LNCaP clone FGC (cell line): Measurements from ENCODE around the gene RARS1.

Experiments
- DNase-seq: peaks from one replicate; pipeline ENCODE4 v3.0.0-alpha.2; 2011; ENCODE audit warnings: low read depth
- H3K4me3 ChIP-seq: 2 replicates; pipeline ENCODE4 v1.5.1; 2011; ENCODE audit warnings: mild to moderate bottlenecking, low read depth, low read length, control low read depth
- CTCF ChIP-seq: IDR thresholded peaks from 2 replicates; pipeline ENCODE4 v1.5.1; 2012; ENCODE audit warnings: mild to moderate bottlenecking; ENCODE audit not compliant: control insufficient read depth, insufficient read depth; ENCODE audit errors: extremely low read depth

The RARS1 gene

GRCh38 chr5:168464641-168465040 lies 21.6 kb upstream of the RARS1 start:
- no peak overlapping the region for H3K4me3 ChIP-seq
- DNase-seq, result no peak
- TF ChIP-seq CTCF, result no peak

GRCh38 chr5:168467755-168468330 lies 18.4 kb upstream of the RARS1 start:
- DNase-seq, result no peak
- no peak for TF ChIP-seq CTCF

GRCh38 chr5:168468836-168469235 lies 17.4 kb upstream of the RARS1 start:
- H3K4me3 ChIP-seq, result no peak overlapping the region
- no peak for TF ChIP-seq CTCF
- DNase-seq, result no peak

More at GRCh38 chr5:168467755-168468330, 18.4 kb upstream of the RARS1 start:
- H3K4me3 ChIP-seq, result no peak overlapping the region

GRCh38 chr5:168469816-168470215 lies 16.5 kb upstream of the RARS1 start:
- H3K4me3 ChIP-seq, result no peak overlapping the region
- TF ChIP-seq CTCF, result no peak
- DNase-seq, result no peak

GRCh38 chr5:168471785-168472184 lies 14.5 kb upstream of the RARS1 start:
- DNase-seq, result no peak
- no peak overlapping the region for H3K4me3 ChIP-seq
- no peak for TF ChIP-seq CTCF

- no peak overlapping the region for H3K4me3 ChIP-seq
- DNase-seq, result no peak
- no peak for TF ChIP-seq CTCF
Measured at GRCh38 chr5:168472329-168472728, 13.9 kb upstream of the RARS1 start.

- no peak for DNase-seq
- H3K4me3 ChIP-seq, result no peak overlapping the region
- no peak for TF ChIP-seq CTCF
Measured at GRCh38 chr5:168474319-168474718, 12.0 kb upstream of the RARS1 start.
